GM12878 (cell line): ENCODE results near the gene CMSS1. TPM values are rescaled to one million over a fixed set of nuclear protein-coding genes. Genes with fewer than 3 reads are reported as not detected.

Source experiments
- ATAC-seq: fragments of 200-7000 bp; cut with Tn5 transposase; 3 replicates; pipeline ENCODE4 v1.9.1; 2020; ENCODE audit warnings: mild to moderate bottlenecking, moderate library complexity
- BruUV-seq: library from RNA; stranded (reverse); fragments of 400-500 nt; replicated peaks from 2 replicates; lab custom pipeline; 2021; lab: Mats Ljungman, UMichigan
- CTCF ChIA-PET: fragments of 300-600 bp; sonication (Branson Sonifier 250); formaldehyde crosslinking; extraction: SDS; loops from one replicate; lab custom pipeline; 2021; ENCODE audit warnings: inconsistent platforms; lab: Yijun Ruan, JAX
- POLR2A ChIA-PET: fragments of 350-600 bp; formaldehyde crosslinking; extraction: SDS; loops from one replicate; lab custom pipeline; 2021; ENCODE audit warnings: inconsistent platforms; lab: Charles Lee
- RAD21 ChIA-PET: fragments of 300-600 bp; sonication (Branson Sonifier 250); formaldehyde crosslinking; loops from one replicate; lab custom pipeline; 2023; ENCODE audit warnings: antibody characterized with exemption; ENCODE audit not compliant: unreplicated experiment; lab: Charles Lee
- SMC1A ChIA-PET: fragments of 300-600 bp; sonication (Branson Sonifier 250); formaldehyde crosslinking; loops from one replicate; lab custom pipeline; 2023; ENCODE audit not compliant: unreplicated experiment, uncharacterized antibody; lab: Charles Lee
- DNase-seq: peaks from one replicate; pipeline ENCODE4 v3.0.0-alpha.2; 2011; ENCODE audit warnings: low read depth, low spot score
- FAIRE-seq: peaks from 3 replicates; lab custom pipeline; 2011; peaks lifted over from hg19 to GRCh38; lab: Jason Lieb, UNC
- H2AFZ ChIP-seq: 2 replicates; pipeline ENCODE4 v1.6.0; 2011; ENCODE audit warnings: low read depth, low read length, control low read depth; ENCODE audit not compliant: control insufficient read depth
- H3K27ac ChIP-seq: 2 replicates; pipeline ENCODE4 v1.5.1; 2011; ENCODE audit warnings: control low read depth; ENCODE audit not compliant: control insufficient read depth, insufficient read depth
- H3K27me3 ChIP-seq, 2 experiments: replicated peaks in 1 of 2; 2 replicates each; pipeline versions ENCODE4 v1.6.0 to v1.6.1; 2011; ENCODE audit warnings: low read length in 1 of 2; ENCODE audit not compliant: control insufficient read depth in 2 of 2, insufficient read depth in 2 of 2
- H3K36me3 ChIP-seq, 2 experiments: 2 replicates each; pipeline ENCODE4 v1.5.1; 2011; ENCODE audit warnings: low read length in 1 of 2; ENCODE audit not compliant: control insufficient read depth in 2 of 2, insufficient read depth in 2 of 2
- H3K4me1 ChIP-seq: 2 replicates; pipeline ENCODE4 v1.6.1; 2011; ENCODE audit warnings: mild to moderate bottlenecking, low read length, moderate library complexity, mixed read lengths; ENCODE audit not compliant: control insufficient read depth, insufficient read depth
- H3K4me2 ChIP-seq: 2 replicates; pipeline ENCODE4 v1.6.0; 2011; ENCODE audit warnings: control low read depth; ENCODE audit not compliant: control insufficient read depth, insufficient read depth
- H3K4me3 ChIP-seq: fragments of 200-600 bp; sonication (generic); 2 replicates; pipeline ENCODE4 v1.5.1; 2016
- H3K79me2 ChIP-seq: 2 replicates; pipeline ENCODE4 v1.6.0; 2011; ENCODE audit warnings: low read length; ENCODE audit not compliant: control insufficient read depth, insufficient read depth
- H3K9ac ChIP-seq: 2 replicates; pipeline ENCODE4 v1.8.0; 2011; ENCODE audit warnings: low read length, control low read depth, mixed read lengths; ENCODE audit not compliant: control insufficient read depth, insufficient read depth
- H3K9me3 ChIP-seq: replicated peaks from 3 replicates; pipeline ENCODE4 v1.5.1; 2011; ENCODE audit warnings: mild to moderate bottlenecking, low read length; ENCODE audit not compliant: control insufficient read depth, insufficient read depth
- H4K20me1 ChIP-seq: 2 replicates; pipeline ENCODE4 v1.6.0; 2011; ENCODE audit not compliant: control insufficient read depth, insufficient read depth
- ATF7 ChIP-seq: fragments of 450-650 bp; IDR thresholded peaks from 2 replicates; pipeline ENCODE4 v1.6.1; 2016; ENCODE audit warnings: low read depth, mild to moderate bottlenecking
- CBX5 ChIP-seq: sonication (generic); IDR thresholded peaks from 2 replicates; pipeline ENCODE4 v1.6.1; 2016; ENCODE audit warnings: low read depth, moderate library complexity, mild to moderate bottlenecking, inconsistent platforms
- CEBPB ChIP-seq, 2 experiments: fragments of 150-350 bp in 1 of 2; IDR thresholded peaks; 2 replicates each; pipeline ENCODE4 v1.6.1; 2012 to 2014; ENCODE audit warnings: low read depth in 2 of 2, low read length in 2 of 2, borderline replicate concordance in 1 of 2, inconsistent platforms in 1 of 2
- CHD2 ChIP-seq: IDR thresholded peaks from 2 replicates; pipeline ENCODE4 v1.6.1; 2011; ENCODE audit warnings: low read depth, low read length, improper control_type of control experiment, borderline replicate concordance
- CHD4 ChIP-seq: fragments of 200-600 bp; sonication (generic); IDR thresholded peaks from 2 replicates; pipeline ENCODE4 v1.6.1; 2016; ENCODE audit warnings: mild to moderate bottlenecking
- CREB1 ChIP-seq: IDR thresholded peaks from 2 replicates; pipeline ENCODE4 v1.6.1; 2012; ENCODE audit warnings: low read depth, mild to moderate bottlenecking, inconsistent platforms
- EZH2 ChIP-seq: IDR thresholded peaks from 2 replicates; pipeline ENCODE4 v1.6.1; 2012; ENCODE audit warnings: low read depth, mild to moderate bottlenecking, control low read depth, inconsistent platforms, low read length, borderline replicate concordance; ENCODE audit not compliant: control insufficient read depth
- FOXK2 ChIP-seq: fragments of 450-650 bp; IDR thresholded peaks from 2 replicates; pipeline ENCODE4 v1.6.1; 2017; ENCODE audit warnings: mild to moderate bottlenecking, moderate library complexity
- HSF1 ChIP-seq: fragments of 150-350 bp; IDR thresholded peaks from 2 replicates; pipeline ENCODE4 v1.6.1; 2014; ENCODE audit warnings: mild to moderate bottlenecking, low read depth, low read length
- MYC ChIP-seq: IDR thresholded peaks from 2 replicates; pipeline ENCODE4 v1.6.1; 2011; ENCODE audit warnings: mild to moderate bottlenecking, low read length, moderate library complexity, inconsistent platforms; ENCODE audit not compliant: insufficient read depth, insufficient replicate concordance, insufficient read length, severe bottlenecking
- NBN ChIP-seq: fragments of 450-650 bp; IDR thresholded peaks from 2 replicates; pipeline ENCODE4 v1.6.1; 2016
- POLR2AphosphoS5 ChIP-seq: IDR thresholded peaks from 2 replicates; pipeline ENCODE4 v1.6.1; 2011; ENCODE audit warnings: mild to moderate bottlenecking, low read length, inconsistent platforms
- RELA ChIP-seq: fragments of 450-650 bp; IDR thresholded peaks from 2 replicates; pipeline ENCODE4 v1.8.0; 2014; ENCODE audit warnings: borderline replicate concordance; ENCODE audit not compliant: partially characterized antibody
- SMAD1 ChIP-seq: fragments of 450-650 bp; IDR thresholded peaks from 2 replicates; pipeline ENCODE4 v1.6.1; 2018; ENCODE audit warnings: mild to moderate bottlenecking, low read depth; ENCODE audit not compliant: partially characterized antibody
- SMC3 ChIP-seq: IDR thresholded peaks from 2 replicates; pipeline ENCODE4 v1.6.1; 2011; ENCODE audit warnings: low read length, improper control_type of control experiment, borderline replicate concordance
- TBL1XR1 ChIP-seq: IDR thresholded peaks from 2 replicates; pipeline ENCODE4 v1.6.1; 2012; ENCODE audit warnings: low read depth, low read length, improper control_type of control experiment
- ZSCAN29 ChIP-seq: fragments of 450-650 bp; IDR thresholded peaks from 2 replicates; pipeline ENCODE4 v1.6.1; 2017; ENCODE audit warnings: mild to moderate bottlenecking, moderate library complexity
- ZZZ3 ChIP-seq: IDR thresholded peaks from 2 replicates; pipeline ENCODE4 v1.6.1; 2011; ENCODE audit warnings: low read depth; ENCODE audit not compliant: control insufficient read depth, insufficient read length
- WGBS: methylation state at CpG from one replicate; pipeline ENCODE4 v1.1.6; 2016; ENCODE audit warnings: low lambda C conversion rate; ENCODE audit not compliant: insufficient replicate concordance, insufficient coverage; ENCODE audit errors: missing lambda C conversion rate; 5-methylcytosine and 5-hydroxymethylcytosine counted together
- in situ Hi-C: fragments of 300-500 bp; cut with MboI; formaldehyde crosslinking; loops from 9 replicates; pipeline ENCODE4 v1.14.3; 2018; ENCODE audit warnings: mixed read lengths
- intact Hi-C: fragments of 100-400 bp; cut with micrococcal nuclease; formaldehyde crosslinking; loops from one replicate; pipeline ENCODE4 v1.14.2; 2022; ENCODE audit not compliant: unreplicated experiment
- polyA plus RNA-seq, 11 experiments: library from polyadenylated mRNA; depleted of rRNA in 4 of 11; unstranded in 6 of 11; stranded (reverse) in 5 of 11; fragments of >200 nt; fragmentation: Nextera tagmentation in 4 of 11; fragmentation: Illumina TruSeq in 1 of 11; extraction: Ambion mirVana in 4 of 11; extraction: Trizol in 1 of 11; gene quantifications; 1 replicate in 1 of 11; 2 replicates in 10 of 11; pipeline versions ENCODE4 v1.2.1 to v1.2.3, GENCODE V29; 2011 to 2016; ENCODE audit warnings: inconsistent platforms in 2 of 11, missing spikeins in 2 of 11, low read depth in 1 of 11
- total RNA-seq, 4 experiments: library from RNA; depleted of rRNA in 3 of 4; stranded (reverse); fragments of >200 nt in 3 of 4; fragmentation: Illumina TruSeq in 1 of 4; extraction: Trizol in 1 of 4; gene quantifications; 2 replicates each; pipeline versions ENCODE4 v1.2.1 to v1.2.3, GENCODE V29; 2013 to 2021

Gene CMSS1
- total and polyA plus RNA-seq, 10 of the 15 experiments (the other 5 are each of a cell fraction or from before 2014, with no cell fraction given) = 31.0 to 118 (median 70.1) TPM

DNA sequence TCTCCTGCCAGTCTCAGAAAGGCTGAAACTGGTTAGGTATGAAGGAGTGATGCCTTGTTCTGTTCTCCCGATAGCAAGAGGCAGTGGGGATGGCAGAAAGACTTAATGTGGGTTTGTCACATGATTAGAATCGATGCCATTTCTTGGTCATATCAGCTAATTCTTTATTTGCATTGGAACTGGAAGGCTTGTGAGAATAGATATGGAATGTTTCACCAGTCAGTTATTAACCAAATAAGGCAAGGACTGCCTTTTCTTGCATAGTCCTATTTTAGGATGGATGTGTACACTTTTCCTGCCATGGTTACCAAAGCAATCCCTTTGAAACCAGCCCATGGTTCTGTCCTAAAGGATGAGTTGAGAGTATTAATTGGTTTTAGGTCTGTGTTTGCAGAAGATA is 262.9 kb downstream of the CMSS1 start:
- ChIA-PET POLR2A (no interaction called here), SMC1A (interaction anchor here (1.1 to 1.2 kb wide), 2 partner anchors 10 to 25 kb away, joined by 3 to 5 read pairs; no protein-coding TSS in a partner anchor), CTCF (interaction anchor here (0.9 to 1.5 kb wide), 3 partner anchors 9 to 176 kb away, joined by 3 to 6 read pairs (median 4); no protein-coding TSS in a partner anchor), RAD21 (no interaction called here)
- H3K9me3 ChIP-seq = no peaks in the 10 kb centered on the region
- no peaks in the 10 kb centered on the region for H3K27me3 ChIP-seq
- 97% methylated on average over 2 of the region's 2 CpGs for WGBS
- no peaks in the 10 kb centered on the region for H3K79me2 ChIP-seq
- in situ Hi-C loops = no loop called here
- H3K4me3 ChIP-seq = no peak overlapping the region
- intact Hi-C loops = no loop called here
- DNase-seq (no peak), FAIRE-seq (no peak), ATAC-seq (no peak)
- no peaks in the 10 kb centered on the region for H3K4me1 ChIP-seq
- no peak overlapping the region for H3K4me2 ChIP-seq
- H3K9ac ChIP-seq = no peak overlapping the region
- H3K27ac ChIP-seq = no peak overlapping the region
- no peak for TF ChIP-seq EZH2
- no peak for TF ChIP-seq SMC3
- TF ChIP-seq ATF7 = no peak
- no peak for TF ChIP-seq CREB1
- no peak for TF ChIP-seq ZSCAN29
- TF ChIP-seq MYC = no peak
- no peak for TF ChIP-seq CHD4
- TF ChIP-seq CEBPB (IDR thresholded peaks at IDR 0.05; ENCODE audit: borderline replicate concordance in 1 of 2, low read depth in 2 of 2, low read length in 2 of 2) = no peak
- TF ChIP-seq TBL1XR1 = no peak
- BruUV-seq = no TSS peak
- no peaks in the 10 kb centered on the region for H4K20me1 ChIP-seq
- H2AFZ ChIP-seq = no peak overlapping the region
- H3K36me3 ChIP-seq = no peaks in the 10 kb centered on the region

DNA sequence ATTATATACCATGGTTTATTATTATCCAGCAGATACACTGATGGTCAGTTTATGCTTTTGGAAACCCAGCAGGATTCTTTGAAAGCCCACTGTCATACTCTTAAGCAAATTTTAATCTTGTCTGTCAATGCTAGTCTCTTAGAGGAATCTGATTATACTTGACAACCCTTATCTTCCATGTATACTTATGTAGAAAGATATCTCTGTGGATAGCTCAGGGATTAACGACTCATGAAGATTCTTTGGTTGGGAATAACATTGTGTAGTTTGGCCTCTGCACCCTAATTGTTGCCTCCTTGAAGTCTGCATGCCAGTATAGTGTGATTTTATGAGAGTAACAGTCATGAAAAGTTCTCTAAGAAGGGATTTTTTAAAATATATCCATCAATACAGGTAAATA is 263.6 kb downstream of the CMSS1 start:
- CTCF ChIA-PET = no interaction called here
- BruUV-seq = no TSS peak
- ATAC-seq = no peak

More for the DNA sequence above, 263.6 kb downstream of the CMSS1 start:
- no peak overlapping the region for H2AFZ ChIP-seq
- in situ Hi-C loops = no loop called here
- no peaks in the 10 kb centered on the region for H3K79me2 ChIP-seq
- TF ChIP-seq POLR2AphosphoS5 (no peak), NBN (no peak), CHD2 (no peak), SMAD1 (no peak), ZZZ3 (no peak), CBX5 (no peak), TBL1XR1 (no peak), HSF1 (no peak), FOXK2 (no peak), CREB1 (no peak), RELA (no peak)
- ChIA-PET RAD21 (no interaction called here), POLR2A (no interaction called here), SMC1A (no interaction called here)
- no peaks in the 10 kb centered on the region for H3K27me3 ChIP-seq
- no peaks in the 10 kb centered on the region for H3K9me3 ChIP-seq
- WGBS = 90% methylated on average over 1 of the region's 1 CpG
- DNase-seq (no peak), FAIRE-seq (no peak)
- no peak overlapping the region for H3K4me3 ChIP-seq
- H4K20me1 ChIP-seq = no peaks in the 10 kb centered on the region
- H3K36me3 ChIP-seq = no peaks in the 10 kb centered on the region
- no peak overlapping the region for H3K27ac ChIP-seq
- H3K4me2 ChIP-seq = no peak overlapping the region
- H3K9ac ChIP-seq = no peak overlapping the region
- intact Hi-C loops = no loop called here
- no peaks in the 10 kb centered on the region for H3K4me1 ChIP-seq
